Activated naive CD4-positive, alpha-beta T cell treated with anti-CD3 and anti-CD28 coated beads for 36 hours (primary cell): Measurements from ENCODE around the gene TRIM9. TPM values are rescaled to one million over a fixed set of nuclear protein-coding genes. Genes with fewer than 3 reads are reported as not detected.

Experiments used
- CTCF ChIA-PET: fragments of 350-600 bp; sonication (Branson Sonifier 250); formaldehyde crosslinking; loops from one replicate; lab custom pipeline; 2021; ENCODE audit warnings: antibody characterized with exemption; lab: Charles Lee
- DNase-seq: peaks from one replicate; pipeline ENCODE4 v3.0.0-alpha.2; 2020
- H3K27ac Mint-ChIP-seq: one replicate; pipeline ENCODE4 v1.8.0; 2021; ENCODE audit warnings: mild to moderate bottlenecking, mixed read lengths
- H3K27me3 Mint-ChIP-seq: one replicate; pipeline ENCODE4 v1.8.0; 2021; ENCODE audit warnings: low read depth, mixed read lengths
- H3K36me3 Mint-ChIP-seq: one replicate; pipeline ENCODE4 v1.8.0; 2021; ENCODE audit warnings: low read depth, mixed read lengths
- H3K4me1 Mint-ChIP-seq: one replicate; pipeline ENCODE4 v1.8.0; 2021; ENCODE audit warnings: low read depth, mixed read lengths
- H3K4me3 Mint-ChIP-seq: one replicate; pipeline ENCODE4 v1.8.0; 2021; ENCODE audit warnings: mild to moderate bottlenecking, moderate library complexity, mixed read lengths
- H3K9me3 Mint-ChIP-seq: one replicate; pipeline ENCODE4 v1.8.0; 2021; ENCODE audit warnings: mixed read lengths
- intact Hi-C: fragments of 100-400 bp; cut with micrococcal nuclease; formaldehyde crosslinking; loops from one replicate; pipeline ENCODE4 v1.15.1; 2023
- total RNA-seq, 2 experiments: library from RNA; stranded (reverse); gene quantifications; one replicate each; pipeline ENCODE4 v1.2.3, GENCODE V29; 2021

Gene TRIM9
- total RNA-seq, 2 experiments from 2014 or later: 0.76 to 1.1 TPM

DNA sequence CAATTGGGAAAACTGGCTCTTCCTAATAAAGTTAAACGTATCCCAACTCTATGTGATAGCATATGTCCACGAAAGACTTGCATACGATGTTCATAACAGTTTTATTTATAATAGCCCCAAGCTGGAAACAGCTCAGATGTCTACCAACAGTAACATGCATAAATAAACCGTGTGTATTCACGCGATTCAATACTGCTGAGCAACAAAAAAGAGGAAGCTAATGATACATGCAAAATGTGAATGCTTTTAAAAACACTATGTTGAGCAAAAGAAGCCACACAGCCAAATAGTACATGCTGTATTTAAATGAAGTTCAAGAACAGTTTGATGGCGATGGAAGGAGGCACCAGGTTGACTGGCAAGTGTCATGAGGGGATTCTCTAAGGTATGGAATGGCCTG lies 55.7 kb downstream of the TRIM9 start:
- DNase-seq: no peak
- Mint-ChIP-seq H3K27me3 (no peaks in the 10 kb centered on the region), H3K36me3 (no peaks in the 10 kb centered on the region), H3K27ac (no peak overlapping the region), H3K9me3 (no peaks in the 10 kb centered on the region), H3K4me3 (no peak overlapping the region), H3K4me1 (no peaks in the 10 kb centered on the region)
- intact Hi-C loops: no loop called here
- CTCF ChIA-PET: no interaction called here

DNA sequence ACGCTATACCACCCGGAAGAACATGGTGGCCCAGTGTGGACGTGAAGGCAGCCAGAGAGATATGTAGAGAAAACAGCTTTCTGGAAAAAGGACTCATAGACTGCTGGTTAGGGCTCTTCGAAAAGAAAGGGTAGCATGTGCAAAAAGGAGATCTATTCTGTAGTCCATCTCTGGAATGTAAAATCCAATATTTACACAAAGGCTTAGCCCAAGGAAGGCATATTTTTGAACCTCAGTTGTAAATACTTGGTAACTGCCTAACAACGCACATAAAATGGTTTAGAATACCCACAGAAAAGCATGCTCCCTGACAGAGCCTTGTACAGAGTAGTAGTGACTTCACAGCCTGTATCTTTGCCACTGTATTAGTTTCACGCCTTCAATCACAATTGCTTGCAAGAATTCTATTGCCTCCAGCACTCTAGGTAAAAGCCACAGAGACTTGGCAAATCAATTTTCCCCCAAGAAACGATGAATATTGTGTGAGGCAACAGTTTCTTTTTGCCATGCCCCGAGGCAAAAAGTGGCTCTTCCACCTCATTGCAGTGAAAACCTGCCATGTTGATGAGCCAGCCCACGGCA lies 59.2 kb downstream of the TRIM9 start:
- Mint-ChIP-seq H3K27me3 (no peaks in the 10 kb centered on the region), H3K27ac (no peak overlapping the region), H3K9me3 (no peaks in the 10 kb centered on the region), H3K36me3 (no peaks in the 10 kb centered on the region), H3K4me1 (no peaks in the 10 kb centered on the region), H3K4me3 (no peak overlapping the region)
- DNase-seq: no peak
- CTCF ChIA-PET: no interaction called here
- intact Hi-C loops: no loop called here

DNA sequence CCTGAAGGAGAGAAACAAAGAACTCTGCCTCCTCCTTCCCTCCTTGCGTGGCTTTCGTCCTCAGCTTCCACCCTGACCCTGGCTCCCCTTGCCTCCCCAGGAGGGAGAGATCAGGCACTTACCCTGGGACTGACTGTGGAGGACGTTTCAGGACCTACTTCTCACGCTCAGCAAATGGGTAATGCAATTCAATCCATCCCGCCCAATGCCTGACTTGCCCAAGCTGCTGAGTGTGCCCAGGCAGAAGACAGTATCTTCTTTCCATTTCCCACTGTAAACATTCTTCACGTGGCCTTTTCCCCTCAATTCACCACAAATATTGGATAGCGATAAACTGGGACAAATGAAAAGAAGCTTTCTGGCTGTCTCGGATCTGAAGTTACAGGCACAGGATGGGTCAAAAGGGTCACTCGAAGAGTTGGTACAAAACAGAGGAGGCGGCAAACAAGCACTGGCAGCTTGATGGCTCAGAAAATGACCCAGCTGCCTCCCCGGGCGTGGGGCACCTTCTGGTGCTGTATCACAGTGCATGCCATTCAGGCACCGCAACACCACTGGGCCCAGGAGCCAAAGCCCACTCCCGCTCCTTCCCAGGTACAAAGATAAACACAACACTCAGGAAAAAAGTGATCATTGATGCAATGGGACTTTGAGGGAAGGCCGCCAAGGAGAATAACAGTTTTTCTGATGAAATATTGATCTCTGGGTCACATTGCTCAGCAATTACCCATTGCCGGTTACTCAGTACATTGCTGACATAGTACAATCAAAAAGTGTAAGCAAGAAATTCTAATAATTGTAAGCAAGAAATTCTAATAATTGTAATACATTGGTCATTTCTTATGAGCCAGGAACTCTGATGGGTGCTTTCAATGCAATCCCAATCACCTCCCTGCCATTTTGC lies 65.8 kb downstream of the TRIM9 start:
- H3K27me3 Mint-ChIP-seq: peaks cover 3% of the 10 kb centered on the region
- H3K9me3 Mint-ChIP-seq: no peaks in the 10 kb centered on the region
- intact Hi-C loops: no loop called here
- H3K4me1 Mint-ChIP-seq: no peaks in the 10 kb centered on the region
- DNase-seq: no peak
- no peak overlapping the region for H3K4me3 Mint-ChIP-seq
- no peak overlapping the region for H3K27ac Mint-ChIP-seq
- CTCF ChIA-PET: no interaction called here
- no peaks in the 10 kb centered on the region for H3K36me3 Mint-ChIP-seq

DNA sequence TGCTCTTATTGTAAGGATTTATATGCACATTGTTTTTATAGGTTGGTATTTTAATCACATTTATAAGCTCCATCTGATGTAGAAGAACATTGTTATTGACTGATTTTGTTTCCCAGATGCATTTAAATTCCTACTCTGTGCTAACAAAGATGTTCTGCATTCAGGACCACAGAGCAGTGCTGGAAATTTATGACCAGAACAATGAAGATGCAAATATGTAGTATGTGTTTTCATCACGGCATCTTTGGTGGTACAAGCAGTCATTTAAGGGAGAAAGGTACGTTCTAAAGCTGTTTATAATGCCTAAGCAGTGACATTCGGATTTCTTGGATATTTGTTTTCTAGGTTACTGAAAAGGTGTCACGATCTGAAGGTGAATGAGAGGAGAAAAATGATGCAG lies 66.5 kb downstream of the TRIM9 start:
- Mint-ChIP-seq H3K27me3 (peaks cover 3% of the 10 kb centered on the region), H3K4me3 (no peak overlapping the region), H3K9me3 (no peaks in the 10 kb centered on the region), H3K4me1 (no peaks in the 10 kb centered on the region), H3K36me3 (no peaks in the 10 kb centered on the region), H3K27ac (no peak overlapping the region)
- no peak for DNase-seq
- intact Hi-C loops: no loop called here
- CTCF ChIA-PET: no interaction called here

DNA sequence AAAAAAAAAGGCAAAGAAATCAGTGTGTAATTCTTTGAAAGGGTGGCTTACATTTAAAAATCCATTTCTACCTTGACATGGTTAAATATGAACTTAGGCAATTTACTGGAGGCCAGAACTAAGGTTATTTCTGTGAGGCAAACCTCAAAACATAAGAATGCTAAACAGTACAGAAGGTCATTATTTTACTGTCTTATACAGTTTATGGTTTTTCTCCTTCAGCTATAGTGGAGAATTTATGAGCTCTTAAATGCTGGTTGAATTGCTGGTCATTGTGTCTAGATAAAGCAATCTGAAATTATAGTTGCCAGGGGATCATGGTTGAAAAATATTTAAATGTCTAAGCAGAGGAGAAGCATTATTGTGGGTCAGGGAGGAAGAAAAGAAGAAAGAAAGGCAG lies 70.5 kb downstream of the TRIM9 start:
- Mint-ChIP-seq H3K4me3 (no peak overlapping the region), H3K4me1 (no peaks in the 10 kb centered on the region), H3K36me3 (no peaks in the 10 kb centered on the region), H3K9me3 (no peaks in the 10 kb centered on the region), H3K27ac (no peak overlapping the region), H3K27me3 (peaks cover 3% of the 10 kb centered on the region)
- no peak for DNase-seq
- CTCF ChIA-PET: no interaction called here
- intact Hi-C loops: no loop called here

DNA sequence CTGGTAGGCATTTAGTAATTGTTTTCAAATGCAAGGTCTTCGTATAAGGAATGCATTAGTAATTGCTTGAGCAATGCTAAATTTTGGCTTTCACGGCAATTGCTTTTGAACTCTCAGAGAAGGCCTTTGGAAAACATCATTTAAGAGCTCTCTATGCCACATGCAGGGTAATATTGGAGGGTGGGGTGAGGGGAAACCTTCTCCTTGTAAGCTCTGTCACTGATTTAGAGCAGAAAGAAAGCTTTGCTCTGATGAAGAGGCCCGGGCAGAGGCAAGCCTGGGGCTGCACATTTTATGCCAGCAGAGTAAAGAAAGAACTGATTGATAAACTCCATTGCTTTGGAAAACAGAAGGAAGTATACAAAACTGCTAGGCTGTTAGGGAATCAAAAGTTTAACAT lies 70.9 kb downstream of the TRIM9 start:
- Mint-ChIP-seq H3K27me3 (peaks cover 2% of the 10 kb centered on the region), H3K4me1 (no peaks in the 10 kb centered on the region), H3K36me3 (no peaks in the 10 kb centered on the region), H3K27ac (no peak overlapping the region), H3K9me3 (no peaks in the 10 kb centered on the region), H3K4me3 (no peak overlapping the region)
- CTCF ChIA-PET: no interaction called here
- no peak for DNase-seq
- intact Hi-C loops: no loop called here

DNA sequence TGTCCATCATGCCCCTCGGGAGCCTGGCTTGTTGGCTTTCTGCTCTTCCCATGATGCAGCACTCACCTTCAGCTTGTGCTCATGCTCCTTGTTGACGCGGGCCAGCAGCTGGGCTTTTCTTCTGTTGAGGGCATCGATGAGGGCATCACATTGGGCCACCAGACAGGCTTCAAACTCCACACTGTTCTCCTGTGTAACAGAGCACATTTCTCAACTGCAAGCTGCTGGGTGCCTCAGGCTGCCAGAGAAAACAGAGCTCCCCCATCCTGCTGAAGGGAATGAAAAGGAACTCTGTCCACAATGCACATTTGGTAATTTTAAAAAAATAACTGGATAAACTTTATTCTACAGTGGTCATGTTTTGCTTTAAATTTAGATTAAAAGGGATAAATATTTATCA lies 72.1 kb downstream of the TRIM9 start:
- Mint-ChIP-seq H3K4me3 (no peak overlapping the region), H3K9me3 (no peaks in the 10 kb centered on the region), H3K4me1 (no peaks in the 10 kb centered on the region), H3K36me3 (no peaks in the 10 kb centered on the region), H3K27me3 (no peaks in the 10 kb centered on the region), H3K27ac (no peak overlapping the region)
- CTCF ChIA-PET: no interaction called here
- intact Hi-C loops: no loop called here
- DNase-seq: no peak

DNA sequence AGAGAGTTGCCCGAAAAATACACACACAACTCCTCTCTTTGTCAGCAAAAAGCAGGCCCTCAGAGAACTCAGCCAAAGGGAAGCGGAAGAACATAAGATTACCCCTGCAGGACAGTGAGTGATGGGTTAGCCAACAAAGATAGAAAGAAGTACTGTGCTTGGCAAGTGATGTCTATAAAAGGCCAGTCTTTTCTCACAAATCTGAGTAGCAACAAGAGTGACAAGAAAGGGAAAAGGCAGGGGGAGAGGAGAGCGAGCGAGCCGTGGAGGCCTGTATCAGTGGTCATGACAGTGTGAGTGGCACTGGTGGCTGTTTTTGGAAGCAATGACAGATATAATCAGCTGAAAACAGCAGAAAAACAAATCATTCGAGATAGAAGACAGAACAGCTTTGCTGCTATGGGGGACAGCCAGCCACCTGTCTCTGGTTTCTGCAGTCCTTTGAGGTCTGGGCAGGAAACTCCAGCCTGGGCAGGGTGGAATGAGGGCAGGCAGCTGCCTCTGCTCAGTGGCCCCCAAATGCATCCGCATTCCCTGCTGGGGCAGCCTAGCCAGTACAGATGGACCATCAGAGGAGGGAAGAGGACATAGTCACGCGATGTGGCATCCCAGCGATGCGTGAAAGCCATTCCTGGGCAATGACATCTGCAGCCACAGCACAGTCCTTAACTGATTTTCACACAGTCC lies 74.7 kb downstream of the TRIM9 start:
- no peak for DNase-seq
- intact Hi-C loops: no loop called here
- Mint-ChIP-seq H3K9me3 (no peaks in the 10 kb centered on the region), H3K4me3 (no peak overlapping the region), H3K27me3 (no peaks in the 10 kb centered on the region), H3K4me1 (no peaks in the 10 kb centered on the region), H3K36me3 (no peaks in the 10 kb centered on the region), H3K27ac (no peak overlapping the region)
- CTCF ChIA-PET: no interaction called here

DNA sequence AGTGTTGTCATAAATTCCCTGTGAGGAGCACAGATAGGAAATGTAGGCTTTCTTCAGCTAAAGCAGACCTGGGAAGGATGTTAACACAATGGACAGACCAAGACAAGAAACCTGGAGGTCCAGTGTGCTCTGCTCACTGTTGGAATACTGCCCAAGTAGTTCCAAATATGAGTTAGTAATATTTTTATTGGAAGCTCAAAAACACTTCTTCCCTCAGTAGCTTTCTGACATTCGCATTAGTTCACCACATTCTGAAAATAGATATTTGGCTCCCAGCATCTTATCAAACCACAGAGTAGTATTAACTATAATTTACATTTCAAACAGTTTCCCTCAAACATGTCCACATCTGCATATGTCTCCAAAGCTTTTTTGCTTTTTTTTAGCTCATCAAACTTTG lies 75.8 kb downstream of the TRIM9 start:
- no peaks in the 10 kb centered on the region for H3K9me3 Mint-ChIP-seq
- no peaks in the 10 kb centered on the region for H3K4me1 Mint-ChIP-seq
- CTCF ChIA-PET: no interaction called here
- DNase-seq: no peak
- no peaks in the 10 kb centered on the region for H3K36me3 Mint-ChIP-seq
- no peak overlapping the region for H3K27ac Mint-ChIP-seq
- H3K27me3 Mint-ChIP-seq: no peaks in the 10 kb centered on the region
- intact Hi-C loops: no loop called here
- H3K4me3 Mint-ChIP-seq: no peak overlapping the region

DNA sequence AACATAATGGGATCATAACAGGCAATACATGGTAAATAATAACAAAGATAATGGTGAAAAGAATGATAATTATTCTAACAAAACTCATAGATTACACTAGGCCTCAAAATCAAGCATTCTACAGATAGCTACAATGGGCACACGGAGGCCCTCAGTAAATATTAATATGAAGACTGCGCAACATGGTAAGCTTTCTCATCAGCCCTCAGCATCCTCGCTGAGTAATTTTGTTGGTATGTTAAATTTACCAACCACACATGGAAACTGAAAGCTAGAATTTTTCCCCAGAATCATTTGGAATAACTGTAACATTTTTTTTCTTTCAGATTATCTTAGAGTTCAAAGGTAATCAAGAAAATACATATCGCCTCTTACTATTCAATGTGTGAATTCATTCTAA lies 76.4 kb downstream of the TRIM9 start:
- Mint-ChIP-seq H3K9me3 (no peaks in the 10 kb centered on the region), H3K4me3 (no peak overlapping the region), H3K27me3 (no peaks in the 10 kb centered on the region), H3K36me3 (no peaks in the 10 kb centered on the region), H3K27ac (no peak overlapping the region), H3K4me1 (no peaks in the 10 kb centered on the region)
- intact Hi-C loops: no loop called here
- no peak for DNase-seq
- CTCF ChIA-PET: no interaction called here

DNA sequence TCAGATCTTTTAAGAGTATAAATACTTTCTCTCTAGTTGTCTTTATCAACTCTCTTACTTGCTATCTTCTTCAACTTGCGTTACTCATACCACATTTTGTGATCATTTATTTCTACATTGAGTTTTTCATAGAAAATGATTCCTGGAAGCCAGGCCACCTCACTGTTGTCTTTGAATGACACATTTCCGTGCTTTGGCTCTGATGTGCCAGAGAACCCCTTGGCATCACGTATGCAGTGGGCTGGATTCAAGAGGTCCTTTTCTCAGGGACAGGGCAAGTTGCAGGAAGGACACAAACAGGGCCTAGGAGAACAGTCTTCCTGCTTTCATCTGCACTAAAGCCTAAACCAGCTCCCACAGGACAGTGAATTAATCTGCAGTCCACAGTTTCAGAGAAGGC lies 80.3 kb downstream of the TRIM9 start:
- Mint-ChIP-seq H3K4me1 (no peaks in the 10 kb centered on the region), H3K27me3 (no peaks in the 10 kb centered on the region), H3K27ac (no peak overlapping the region), H3K4me3 (no peak overlapping the region), H3K36me3 (no peaks in the 10 kb centered on the region), H3K9me3 (no peaks in the 10 kb centered on the region)
- CTCF ChIA-PET: no interaction called here
- intact Hi-C loops: no loop called here
- DNase-seq: no peak

DNA sequence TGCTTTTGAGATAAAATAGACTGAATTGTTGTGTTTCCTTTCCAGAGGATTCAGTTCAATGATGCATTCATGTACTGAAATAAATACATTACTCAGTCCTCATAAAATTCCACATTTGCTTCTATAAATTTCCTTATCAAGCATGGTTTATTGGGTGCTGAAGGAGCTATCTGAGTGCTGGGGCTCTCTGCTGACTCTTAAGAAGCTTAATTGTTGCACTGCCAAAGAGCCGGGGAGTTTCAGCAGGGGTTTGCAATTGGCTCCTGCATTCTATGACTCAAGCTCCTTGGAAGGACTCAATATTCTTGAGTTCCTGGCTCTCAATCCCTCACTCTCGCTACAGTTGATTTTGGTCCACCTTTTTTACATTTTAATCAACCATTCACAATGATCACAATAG lies 80.8 kb downstream of the TRIM9 start:
- no peak overlapping the region for H3K4me3 Mint-ChIP-seq
- H3K27ac Mint-ChIP-seq: no peak overlapping the region
- no peaks in the 10 kb centered on the region for H3K36me3 Mint-ChIP-seq
- H3K4me1 Mint-ChIP-seq: no peaks in the 10 kb centered on the region
- no peak for DNase-seq
- intact Hi-C loops: no loop called here
- CTCF ChIA-PET: no interaction called here
- no peaks in the 10 kb centered on the region for H3K27me3 Mint-ChIP-seq
- H3K9me3 Mint-ChIP-seq: no peaks in the 10 kb centered on the region

DNA sequence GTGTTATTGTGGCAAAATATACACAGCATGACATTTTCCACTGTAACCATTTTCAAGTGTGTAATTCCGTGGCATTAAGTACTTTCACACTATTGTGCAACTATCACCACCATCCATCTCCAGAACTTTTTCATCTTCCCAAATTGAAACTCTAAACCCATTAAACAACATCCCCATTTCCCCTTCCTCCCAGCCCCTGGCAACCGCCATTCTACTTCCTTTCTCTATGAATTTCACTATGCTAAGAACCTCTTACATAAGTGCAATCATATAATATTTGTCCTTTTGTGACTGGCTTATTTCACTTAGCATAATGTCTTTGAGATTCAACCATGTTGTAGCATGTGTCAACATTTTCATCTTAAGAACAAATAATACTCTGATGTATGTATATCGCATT lies 82.8 kb downstream of the TRIM9 start:
- intact Hi-C loops: no loop called here
- no peak for DNase-seq
- no peaks in the 10 kb centered on the region for H3K9me3 Mint-ChIP-seq
- CTCF ChIA-PET: no interaction called here
- H3K36me3 Mint-ChIP-seq: no peaks in the 10 kb centered on the region
- no peaks in the 10 kb centered on the region for H3K4me1 Mint-ChIP-seq
- no peaks in the 10 kb centered on the region for H3K27me3 Mint-ChIP-seq
- no peak overlapping the region for H3K27ac Mint-ChIP-seq
- no peak overlapping the region for H3K4me3 Mint-ChIP-seq
